ENCODE measurements around the gene SPTY2D1. TPM values are rescaled to one million over a fixed set of nuclear protein-coding genes. Genes with fewer than 3 reads are reported as not detected.
"Not testable (repeated sequence)": the region's sequence is repeated elsewhere in the genome, so short reads cannot be mapped to it uniquely, and the experiment has no call there.

Gene SPTY2D1, protein sequence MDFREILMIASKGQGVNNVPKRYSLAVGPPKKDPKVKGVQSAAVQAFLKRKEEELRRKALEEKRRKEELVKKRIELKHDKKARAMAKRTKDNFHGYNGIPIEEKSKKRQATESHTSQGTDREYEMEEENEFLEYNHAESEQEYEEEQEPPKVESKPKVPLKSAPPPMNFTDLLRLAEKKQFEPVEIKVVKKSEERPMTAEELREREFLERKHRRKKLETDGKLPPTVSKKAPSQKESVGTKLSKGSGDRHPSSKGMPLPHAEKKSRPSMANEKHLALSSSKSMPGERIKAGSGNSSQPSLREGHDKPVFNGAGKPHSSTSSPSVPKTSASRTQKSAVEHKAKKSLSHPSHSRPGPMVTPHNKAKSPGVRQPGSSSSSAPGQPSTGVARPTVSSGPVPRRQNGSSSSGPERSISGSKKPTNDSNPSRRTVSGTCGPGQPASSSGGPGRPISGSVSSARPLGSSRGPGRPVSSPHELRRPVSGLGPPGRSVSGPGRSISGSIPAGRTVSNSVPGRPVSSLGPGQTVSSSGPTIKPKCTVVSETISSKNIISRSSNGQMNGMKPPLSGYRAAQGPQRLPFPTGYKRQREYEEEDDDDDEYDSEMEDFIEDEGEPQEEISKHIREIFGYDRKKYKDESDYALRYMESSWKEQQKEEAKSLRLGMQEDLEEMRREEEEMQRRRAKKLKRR
- total RNA-seq = 17.0 and 18.1 TPM in 2 replicates

DNA sequence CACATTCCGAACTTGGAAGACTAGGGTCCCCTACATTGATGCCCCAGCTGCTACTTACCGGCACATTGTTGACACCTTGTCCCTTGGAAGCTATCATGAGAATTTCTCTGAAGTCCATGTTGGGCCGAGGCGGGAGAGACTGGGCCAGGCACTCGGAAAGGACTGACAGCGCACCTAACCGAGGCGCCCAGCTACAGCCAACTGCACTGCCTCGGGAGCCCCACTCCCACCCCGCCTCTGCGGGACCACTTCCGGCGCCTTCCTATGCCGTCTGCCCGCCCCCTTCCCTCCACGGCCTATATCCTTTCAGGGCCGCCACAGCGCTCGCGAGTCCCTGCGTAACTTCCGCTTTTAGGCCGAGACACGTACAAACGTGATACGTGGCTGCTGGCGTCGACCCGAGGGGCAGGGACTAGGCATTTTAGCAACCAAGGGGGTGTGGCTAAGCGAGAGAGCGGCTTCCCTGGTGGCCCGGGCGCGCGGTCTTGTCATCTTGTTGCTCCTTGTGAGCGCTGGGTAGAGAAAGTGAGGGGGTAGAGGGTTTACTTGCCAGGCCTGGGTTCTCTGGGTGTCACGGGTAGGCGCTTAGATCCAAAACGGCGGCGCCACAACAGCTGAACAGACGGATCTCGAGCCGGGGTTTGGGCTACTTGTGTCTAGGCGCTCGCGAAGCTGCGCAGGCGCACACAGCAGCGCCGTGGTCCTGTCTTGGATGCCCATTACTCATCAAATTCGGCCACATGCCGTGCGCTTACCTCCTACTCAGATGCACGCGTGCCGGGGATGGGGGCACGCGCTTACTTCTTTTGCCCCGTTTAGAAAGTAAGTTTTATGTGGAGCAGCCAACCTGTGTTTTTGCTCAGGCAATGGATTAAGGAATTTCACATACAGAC is at the start of gene SPTY2D1:
SPTY2D1 (minus strand) TSS at position 203 of the 893 bp plus-strand sequence; CDS start at position 118, 85 bp downstream.
- no peaks in the 10 kb centered on the region for H3K36me3 ChIP-seq (ENCODE audit: control insufficient read depth, insufficient read depth, low read length)
- peak; percentile 95 for DNase-seq (ENCODE audit: low read depth)
- TF ChIP-seq, protein P1, sequence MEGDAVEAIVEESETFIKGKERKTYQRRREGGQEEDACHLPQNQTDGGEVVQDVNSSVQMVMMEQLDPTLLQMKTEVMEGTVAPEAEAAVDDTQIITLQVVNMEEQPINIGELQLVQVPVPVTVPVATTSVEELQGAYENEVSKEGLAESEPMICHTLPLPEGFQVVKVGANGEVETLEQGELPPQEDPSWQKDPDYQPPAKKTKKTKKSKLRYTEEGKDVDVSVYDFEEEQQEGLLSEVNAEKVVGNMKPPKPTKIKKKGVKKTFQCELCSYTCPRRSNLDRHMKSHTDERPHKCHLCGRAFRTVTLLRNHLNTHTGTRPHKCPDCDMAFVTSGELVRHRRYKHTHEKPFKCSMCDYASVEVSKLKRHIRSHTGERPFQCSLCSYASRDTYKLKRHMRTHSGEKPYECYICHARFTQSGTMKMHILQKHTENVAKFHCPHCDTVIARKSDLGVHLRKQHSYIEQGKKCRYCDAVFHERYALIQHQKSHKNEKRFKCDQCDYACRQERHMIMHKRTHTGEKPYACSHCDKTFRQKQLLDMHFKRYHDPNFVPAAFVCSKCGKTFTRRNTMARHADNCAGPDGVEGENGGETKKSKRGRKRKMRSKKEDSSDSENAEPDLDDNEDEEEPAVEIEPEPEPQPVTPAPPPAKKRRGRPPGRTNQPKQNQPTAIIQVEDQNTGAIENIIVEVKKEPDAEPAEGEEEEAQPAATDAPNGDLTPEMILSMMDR (IDR thresholded peaks at IDR 0.05; ENCODE audit: insufficient read depth, low read length, poor library complexity, severe bottlenecking) = no peak
- H3K27me3 ChIP-seq (ENCODE audit: control insufficient read depth, insufficient read depth, low read length) = no peaks in the 10 kb centered on the region
- H3K4me3 ChIP-seq (ENCODE audit: low read depth, low read length) = peak within 1 kb of the TSS; percentile 99

DNA sequence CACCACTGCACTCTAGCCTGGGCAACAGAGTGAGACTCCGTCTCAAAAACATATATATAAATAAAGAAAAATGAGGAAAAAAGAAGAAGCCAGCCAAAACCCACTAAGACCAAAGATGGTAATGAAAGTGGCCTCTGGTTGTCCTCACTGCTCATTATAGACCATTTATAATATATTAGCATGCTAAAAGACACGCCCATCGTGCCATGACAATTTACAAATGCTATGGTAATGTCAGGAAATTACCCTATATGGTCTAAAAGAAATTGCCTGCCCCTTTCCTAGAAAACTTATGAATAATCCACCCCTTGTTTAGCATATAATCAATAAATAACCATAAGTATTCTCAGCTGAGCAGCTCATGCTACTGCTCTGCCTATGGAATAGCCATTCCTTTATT is 48.3 kb upstream of the SPTY2D1 start:
- no peak for DNase-seq (ENCODE audit: low read depth)
- Histone ChIP-seq H3K36me3 (ENCODE audit: control insufficient read depth, insufficient read depth, low read length) (no peaks in the 10 kb centered on the region), H3K27me3 (ENCODE audit: control insufficient read depth, insufficient read depth, low read length) (no peaks in the 10 kb centered on the region), H3K4me3 (ENCODE audit: low read depth, low read length) (no peak overlapping the region)
- TF ChIP-seq, protein P1 (IDR thresholded peaks at IDR 0.05; ENCODE audit: insufficient read depth, low read length, poor library complexity, severe bottlenecking) = no peak

DNA sequence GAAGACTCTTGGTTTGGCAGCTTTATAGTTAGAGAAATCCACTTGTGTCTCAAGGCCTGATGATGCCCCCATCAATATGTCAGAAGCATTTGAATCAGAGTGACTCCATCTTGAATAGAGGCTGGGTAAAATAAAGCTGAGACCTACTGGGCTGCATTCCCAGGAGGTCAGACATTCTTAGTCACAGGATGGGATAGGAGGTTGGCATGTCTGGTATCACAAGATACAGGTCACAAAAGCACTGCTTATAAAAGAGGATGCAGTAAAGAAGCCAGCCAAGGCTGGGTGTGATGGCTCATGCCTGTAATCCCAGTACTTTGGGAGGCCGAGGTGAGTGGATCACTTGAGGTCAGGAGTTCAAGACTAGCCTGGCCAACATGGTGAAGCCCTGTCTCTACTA is 47.8 kb upstream of the SPTY2D1 start:
- not testable (repeated sequence) for H3K27me3 ChIP-seq (ENCODE audit: control insufficient read depth, insufficient read depth, low read length); H3K4me3 ChIP-seq (ENCODE audit: low read depth, low read length); DNase-seq (ENCODE audit: low read depth); H3K36me3 ChIP-seq (ENCODE audit: control insufficient read depth, insufficient read depth, low read length)

DNA sequence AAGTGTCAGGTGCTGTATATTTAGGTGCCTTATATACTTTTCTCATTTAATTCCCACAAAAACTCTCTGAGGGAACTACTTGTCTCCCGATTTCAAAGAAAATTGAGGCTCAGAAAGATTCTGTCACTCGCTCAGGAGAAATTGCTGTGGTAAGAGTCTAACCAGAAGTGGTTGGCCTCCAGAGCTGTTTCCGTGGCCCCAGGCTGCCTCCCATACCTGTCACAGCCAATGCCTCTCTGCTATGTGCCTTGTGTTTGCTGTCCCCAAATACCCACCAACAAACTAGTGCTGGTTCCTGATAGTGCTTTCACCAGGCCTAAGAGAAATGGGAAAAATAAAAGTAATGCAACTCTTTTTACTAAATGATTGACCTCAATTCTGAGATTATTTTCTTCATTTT is 43.4 kb upstream of the SPTY2D1 start:
- H3K4me3 ChIP-seq (ENCODE audit: low read depth, low read length) = no peak overlapping the region
- H3K36me3 ChIP-seq (ENCODE audit: control insufficient read depth, insufficient read depth, low read length) = no peaks in the 10 kb centered on the region
- DNase-seq (ENCODE audit: low read depth) = no peak
- no peaks in the 10 kb centered on the region for H3K27me3 ChIP-seq (ENCODE audit: control insufficient read depth, insufficient read depth, low read length)
- TF ChIP-seq, protein P1 (IDR thresholded peaks at IDR 0.05; ENCODE audit: insufficient read depth, low read length, poor library complexity, severe bottlenecking) = no peak

DNA sequence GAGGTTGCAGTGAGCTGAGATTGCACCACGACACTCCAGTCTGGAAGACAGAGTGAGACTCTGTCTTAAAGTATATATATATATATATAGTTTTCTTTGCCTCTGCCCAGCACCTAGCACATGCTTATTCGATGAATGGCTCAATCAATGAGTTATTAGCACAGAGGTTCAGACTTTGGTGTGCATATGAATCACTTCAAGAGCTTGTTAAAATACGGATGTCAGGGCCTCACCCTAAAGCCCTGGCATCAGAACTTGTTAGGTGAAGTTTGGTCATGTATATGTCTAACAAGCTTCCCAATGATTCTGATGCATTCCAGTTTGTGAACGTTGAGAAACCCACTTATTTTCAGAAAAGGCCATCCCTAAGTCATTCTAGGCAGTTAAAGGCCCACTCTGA is 42.7 kb upstream of the SPTY2D1 start:
- H3K27me3 ChIP-seq (ENCODE audit: control insufficient read depth, insufficient read depth, low read length) = no peaks in the 10 kb centered on the region
- no peak for DNase-seq (ENCODE audit: low read depth)
- TF ChIP-seq, protein P1 (IDR thresholded peaks at IDR 0.05; ENCODE audit: insufficient read depth, low read length, poor library complexity, severe bottlenecking) = no peak

DNA sequence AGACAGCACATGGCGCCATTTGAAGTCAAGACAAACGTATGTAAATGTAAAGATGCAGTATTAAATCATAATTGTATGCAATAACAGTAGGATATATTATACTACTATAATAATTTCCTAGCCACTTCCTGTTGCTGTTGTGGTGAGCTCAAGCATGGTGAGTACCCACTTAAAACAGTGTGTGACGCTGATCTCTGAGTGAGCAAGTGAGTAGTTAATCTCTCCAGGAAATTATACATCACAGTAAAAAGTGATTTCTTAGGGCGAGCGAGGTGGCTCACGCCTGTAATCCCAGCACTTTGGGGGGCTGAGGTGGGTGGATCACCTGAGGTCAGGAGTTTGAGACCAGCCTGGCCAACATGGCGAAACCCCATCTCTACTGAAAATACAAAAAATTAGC is 38.1 kb upstream of the SPTY2D1 start:
- H3K36me3 ChIP-seq (ENCODE audit: control insufficient read depth, insufficient read depth, low read length); H3K27me3 ChIP-seq (ENCODE audit: control insufficient read depth, insufficient read depth, low read length); H3K4me3 ChIP-seq (ENCODE audit: low read depth, low read length); DNase-seq (ENCODE audit: low read depth): not testable (repeated sequence)

More for the DNA sequence above, 42.7 kb upstream of the SPTY2D1 start:
- Histone ChIP-seq H3K4me3 (ENCODE audit: low read depth, low read length) (no peak overlapping the region), H3K36me3 (ENCODE audit: control insufficient read depth, insufficient read depth, low read length) (no peaks in the 10 kb centered on the region)

All from kidney epithelial cell (primary cell).